HEK293 (cell line): ENCODE measurements around the gene ERGIC1.
A peak's percentile ranks its signal among the peaks of the same experiment; 100 is the strongest.

Experiments
- CTCF ChIA-PET: fragments of 350-600 bp; formaldehyde crosslinking; extraction: SDS; loops from one replicate; lab custom pipeline; 2021; ENCODE audit warnings: antibody characterized with exemption; lab: Yijun Ruan, JAX
- POLR2A ChIA-PET: fragments of 300-600 bp; formaldehyde crosslinking; extraction: SDS; loops from one replicate; lab custom pipeline; 2020; ENCODE audit warnings: antibody characterized with exemption, inconsistent platforms; lab: Yijun Ruan, JAX
- H3K27ac ChIP-seq: fragments of 200-500 bp; sonication (Bioruptor generic); 2 replicates; pipeline ENCODE4 v1.5.1; 2014; ENCODE audit warnings: low read depth, low read length, control low read depth, inconsistent platforms; ENCODE audit errors: extremely low read depth
- H3K36me3 ChIP-seq, 2 experiments: fragments of 200-500 bp in 1 of 2; sonication (Bioruptor generic) in 1 of 2; 1 replicate in 1 of 2; 2 replicates in 1 of 2; pipeline ENCODE4 v1.5.1; 2014 to 2017; ENCODE audit warnings: inconsistent platforms in 2 of 2, low read length in 2 of 2; ENCODE audit not compliant: control insufficient read depth in 2 of 2, insufficient read depth in 1 of 2
- H3K4me1 ChIP-seq: fragments of 200-500 bp; sonication (Bioruptor generic); 2 replicates; pipeline ENCODE4 v1.5.1; 2014; ENCODE audit warnings: mild to moderate bottlenecking, low read length, inconsistent platforms; ENCODE audit not compliant: control insufficient read depth, insufficient read depth
- H3K4me3 ChIP-seq: 2 replicates; pipeline ENCODE4 v1.5.1; 2011; ENCODE audit warnings: low read depth, mild to moderate bottlenecking, control low read depth, low read length, moderate library complexity
- H3K9me3 ChIP-seq: fragments of 200-500 bp; sonication (Bioruptor generic); 2 replicates; pipeline ENCODE4 v1.5.1; 2014; ENCODE audit warnings: low read depth, low read length, inconsistent platforms; ENCODE audit not compliant: control insufficient read depth, insufficient read depth
- BCL11B ChIP-seq: fragments of 450-650 bp; formaldehyde crosslinking; IDR thresholded peaks from 2 replicates; pipeline ENCODE4 v1.5.1; 2016; ENCODE audit warnings: low read depth, missing biosample characterization, missing genetic modification characterization
- GLIS1 ChIP-seq: fragments of 450-650 bp; formaldehyde crosslinking; IDR thresholded peaks from 2 replicates; pipeline ENCODE4 v1.5.1; 2016; ENCODE audit warnings: missing biosample characterization, missing genetic modification characterization
- IKZF3 ChIP-seq: fragments of 450-650 bp; IDR thresholded peaks from 2 replicates; pipeline ENCODE4 v1.5.0; 2018; ENCODE audit warnings: missing biosample characterization, mild to moderate bottlenecking, missing genetic modification characterization, moderate library complexity
- KLF8 ChIP-seq: fragments of 450-650 bp; formaldehyde crosslinking; IDR thresholded peaks from 2 replicates; pipeline ENCODE4 v1.5.1; 2016; ENCODE audit warnings: missing biosample characterization, missing genetic modification characterization
- PRDM1 ChIP-seq: fragments of 450-650 bp; formaldehyde crosslinking; IDR thresholded peaks from 2 replicates; pipeline ENCODE4; 2016; ENCODE audit warnings: missing biosample characterization, missing genetic modification characterization
- SETDB1 ChIP-seq: IDR thresholded peaks from one replicate; pipeline ENCODE4 v1.6.1; 2017; ENCODE audit warnings: mild to moderate bottlenecking, low read length, moderate library complexity, mixed read lengths; ENCODE audit not compliant: insufficient read length
- TSHZ1 ChIP-seq: fragments of 450-650 bp; formaldehyde crosslinking; IDR thresholded peaks from 2 replicates; pipeline ENCODE4 v1.5.1; 2016; ENCODE audit warnings: missing biosample characterization, missing genetic modification characterization, borderline replicate concordance
- ZBTB1 ChIP-seq: fragments of 450-650 bp; formaldehyde crosslinking; IDR thresholded peaks from 2 replicates; pipeline ENCODE4 v1.5.1; 2016; ENCODE audit warnings: missing biosample characterization, missing genetic modification characterization
- ZEB2 ChIP-seq: fragments of 450-650 bp; formaldehyde crosslinking; IDR thresholded peaks from 2 replicates; pipeline ENCODE4 v1.5.1; 2016; ENCODE audit warnings: missing biosample characterization, missing genetic modification characterization
- ZFHX2 ChIP-seq: fragments of 450-650 bp; formaldehyde crosslinking; conservative IDR thresholded peaks from 2 replicates; pipeline ENCODE4 v1.5.1; 2016; ENCODE audit warnings: missing biosample characterization, missing genetic modification characterization
- ZFP3 ChIP-seq: fragments of 450-650 bp; formaldehyde crosslinking; IDR thresholded peaks from 2 replicates; pipeline ENCODE4 v1.5.1; 2016; ENCODE audit warnings: low read depth, missing biosample characterization, missing genetic modification characterization
- ZNF112 ChIP-seq: fragments of 450-650 bp; formaldehyde crosslinking; IDR thresholded peaks from 2 replicates; pipeline ENCODE4 v1.5.0; 2017; ENCODE audit warnings: missing biosample characterization, missing genetic modification characterization
- ZNF114 ChIP-seq: fragments of 450-650 bp; formaldehyde crosslinking; IDR thresholded peaks from 2 replicates; pipeline ENCODE4 v1.5.0; 2017; ENCODE audit warnings: missing biosample characterization, missing genetic modification characterization
- ZNF16 ChIP-seq: fragments of 450-650 bp; formaldehyde crosslinking; IDR thresholded peaks from 2 replicates; pipeline ENCODE4 v1.5.1; 2016; ENCODE audit warnings: low read depth, missing biosample characterization, missing genetic modification characterization
- ZNF2 ChIP-seq: fragments of 450-650 bp; formaldehyde crosslinking; IDR thresholded peaks from 2 replicates; pipeline ENCODE4 v1.5.1; 2016; ENCODE audit warnings: missing biosample characterization, missing genetic modification characterization
- ZNF221 ChIP-seq: fragments of 450-650 bp; formaldehyde crosslinking; IDR thresholded peaks from 2 replicates; pipeline ENCODE4 v1.5.1; 2017; ENCODE audit warnings: missing biosample characterization, missing genetic modification characterization, borderline replicate concordance
- ZNF280C ChIP-seq: fragments of 450-650 bp; formaldehyde crosslinking; IDR thresholded peaks from 2 replicates; pipeline ENCODE4 v1.5.1; 2016; ENCODE audit warnings: missing biosample characterization, missing genetic modification characterization
- ZNF324 ChIP-seq: fragments of 450-650 bp; formaldehyde crosslinking; IDR thresholded peaks from 2 replicates; pipeline ENCODE4 v1.5.1; 2016; ENCODE audit warnings: missing biosample characterization, missing genetic modification characterization
- ZNF37A ChIP-seq: fragments of 450-650 bp; IDR thresholded peaks from 2 replicates; pipeline ENCODE4 v1.5.1; 2018; ENCODE audit warnings: missing biosample characterization, missing genetic modification characterization
- ZNF544 ChIP-seq: fragments of 450-650 bp; formaldehyde crosslinking; IDR thresholded peaks from 2 replicates; pipeline ENCODE4 v1.5.0; 2017; ENCODE audit warnings: missing biosample characterization, missing genetic modification characterization
- ZNF645 ChIP-seq: fragments of 450-650 bp; formaldehyde crosslinking; IDR thresholded peaks from 2 replicates; pipeline ENCODE4; 2016; ENCODE audit warnings: missing biosample characterization, missing genetic modification characterization
- ZNF660 ChIP-seq: fragments of 450-650 bp; IDR thresholded peaks from 2 replicates; pipeline ENCODE4 v1.5.1; 2018; ENCODE audit warnings: missing biosample characterization, mild to moderate bottlenecking, missing genetic modification characterization
- ZNF701 ChIP-seq: fragments of 450-650 bp; formaldehyde crosslinking; IDR thresholded peaks from 2 replicates; pipeline ENCODE4 v1.5.1; 2016; ENCODE audit warnings: missing biosample characterization, missing genetic modification characterization
- ZNF747 ChIP-seq: fragments of 450-650 bp; formaldehyde crosslinking; IDR thresholded peaks from 2 replicates; pipeline ENCODE4 v1.5.1; 2016; ENCODE audit warnings: missing biosample characterization, missing genetic modification characterization
- ZNF76 ChIP-seq: fragments of 450-650 bp; formaldehyde crosslinking; IDR thresholded peaks from 2 replicates; pipeline ENCODE4; 2016; ENCODE audit warnings: low read depth, missing biosample characterization, missing genetic modification characterization, borderline replicate concordance
- ZNF768 ChIP-seq: fragments of 450-650 bp; formaldehyde crosslinking; IDR thresholded peaks from 2 replicates; pipeline ENCODE4 v1.5.1; 2018; ENCODE audit warnings: missing biosample characterization, mild to moderate bottlenecking, missing genetic modification characterization
- ZNF777 ChIP-seq: fragments of 450-650 bp; formaldehyde crosslinking; IDR thresholded peaks from 2 replicates; pipeline ENCODE4 v1.5.1; 2017; ENCODE audit warnings: missing biosample characterization, missing genetic modification characterization, borderline replicate concordance
- ZSCAN4 ChIP-seq: fragments of 450-650 bp; formaldehyde crosslinking; IDR thresholded peaks from 2 replicates; pipeline ENCODE4 v1.5.1; 2017; ENCODE audit warnings: missing biosample characterization, missing genetic modification characterization

Gene ERGIC1

GRCh38 chr5:172941067-172941516, 107.0 kb downstream of the ERGIC1 start (continued):
- TF ChIP-seq ZNF777 (tag by site-specific recombination) (no peak), ZNF16 (tag by site-specific recombination) (no peak), ZEB2 (tag by site-specific recombination) (no peak), ZNF544 (peak; percentile 66; the same call in 1 of the 2 replicates), ZNF280C (tag by site-specific recombination) (no peak), BCL11B (tag by site-specific recombination) (no peak), ZNF324 (tag by site-specific recombination) (no peak), ZNF37A (tag by site-specific recombination) (peak; percentile 39; the same call in 1 of the 2 replicates), ZNF660 (tag by site-specific recombination) (peak; percentile 80), SETDB1 (no peak)

- Histone ChIP-seq H3K4me1 (no peaks in the 10 kb centered on the region), H3K36me3 (peaks cover 0 to 15% of the 10 kb centered on the region in 2 experiments; a peak in 2 of 3 replicates), H3K9me3 (no peaks in the 10 kb centered on the region), H3K4me3 (no peak overlapping the region), H3K27ac (no peak overlapping the region)
- POLR2A ChIA-PET = no interaction called here
- CTCF ChIA-PET = interaction anchor here (0.6 to 3.1 kb wide), 6 partner anchors 9 to 245 kb away, joined by 3 to 11 read pairs (median 4); partner anchors contain the start of gene RPL26L1
- TF ChIP-seq ZNF114 (tag by site-specific recombination) (no peak), ZNF221 (tag by site-specific recombination) (no peak), KLF8 (tag by site-specific recombination) (no peak), ZNF701 (tag by site-specific recombination) (no peak), ZBTB1 (tag by site-specific recombination) (no peak), ZFHX2 (tag by site-specific recombination) (no peak), ZNF645 (tag by site-specific recombination) (no peak), GLIS1 (tag by site-specific recombination) (no peak), IKZF3 (no peak), ZNF112 (tag by site-specific recombination) (no peak), ZNF76 (tag by site-specific recombination) (no peak), ZSCAN4 (tag by site-specific recombination) (no peak), ZNF324 (tag by site-specific recombination) (no peak), ZNF747 (tag by site-specific recombination) (no peak), ZNF2 (no peak), ZFP3 (no peak), ZNF768 (tag by site-specific recombination) (no peak), TSHZ1 (tag by site-specific recombination) (no peak), PRDM1 (tag by site-specific recombination) (no peak)
Observed at GRCh38 chr5:172942556-172942955, 108.5 kb downstream of the ERGIC1 start.
